Mammary epithelial cell (primary cell): ENCODE measurements around the gene HPRT1.

Experiments
- EZH2 ChIP-seq: IDR thresholded peaks from 2 replicates; pipeline ENCODE4 v1.6.1; 2012; ENCODE audit warnings: low read length, inconsistent platforms, borderline replicate concordance
- TF ChIP-seq, protein P1 (sequence below), 2 donors: IDR thresholded peaks in 1 of 2; conservative IDR thresholded peaks in 1 of 2; 2 replicates each; pipeline ENCODE4 v1.5.1; 2011 to 2012; ENCODE audit warnings: inconsistent platforms in 2 of 2, low read length in 2 of 2, mild to moderate bottlenecking in 2 of 2, control low read depth in 1 of 2, low read depth in 1 of 2; ENCODE audit not compliant: insufficient read depth in 1 of 2; ENCODE audit errors: extremely low read depth in 1 of 2

DNA sequence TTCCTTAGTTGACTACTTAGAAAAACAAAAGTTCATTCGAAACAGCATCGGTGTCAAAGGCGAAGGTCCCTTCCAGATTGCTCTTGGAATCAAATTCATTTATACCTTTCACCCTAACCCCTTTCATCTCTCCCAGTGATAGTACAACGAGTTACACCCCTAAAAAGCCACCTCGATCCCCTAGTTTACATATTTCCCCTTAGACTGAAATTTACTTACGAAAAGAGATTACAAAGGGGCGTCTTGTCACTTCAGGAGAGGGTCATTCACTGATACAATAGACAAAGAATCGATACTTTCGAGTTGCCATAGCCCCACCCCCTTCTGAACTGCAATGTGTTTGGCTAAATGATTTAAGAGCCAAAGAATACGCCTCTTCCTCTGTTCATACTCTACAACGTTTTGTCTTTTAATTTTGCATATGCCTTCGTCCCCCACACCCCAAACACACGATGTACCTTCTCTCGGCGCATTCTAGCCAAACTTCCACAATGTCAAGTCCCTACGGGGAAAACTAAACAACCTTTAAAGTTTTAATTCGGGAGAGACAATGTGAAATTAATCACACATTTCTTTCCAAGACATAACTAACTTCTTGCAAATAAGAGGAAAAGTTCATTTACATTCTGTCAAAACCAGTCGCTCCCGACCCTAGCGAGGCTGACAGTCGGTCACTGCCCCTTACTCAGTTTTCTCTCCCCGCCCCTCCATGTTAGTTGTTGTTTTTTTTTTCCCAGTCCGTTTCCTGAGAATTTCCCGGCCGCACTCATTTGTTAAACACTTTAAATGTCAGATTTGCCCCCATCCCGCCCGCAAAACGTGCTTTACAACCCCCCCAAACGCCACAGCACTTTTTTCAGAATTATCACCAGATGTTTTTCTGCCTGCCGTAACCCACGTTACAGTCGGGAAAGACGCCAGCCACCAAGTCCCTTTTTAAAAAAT is 88.6 kb downstream of the HPRT1 start:
- TF ChIP-seq, protein P1, sequence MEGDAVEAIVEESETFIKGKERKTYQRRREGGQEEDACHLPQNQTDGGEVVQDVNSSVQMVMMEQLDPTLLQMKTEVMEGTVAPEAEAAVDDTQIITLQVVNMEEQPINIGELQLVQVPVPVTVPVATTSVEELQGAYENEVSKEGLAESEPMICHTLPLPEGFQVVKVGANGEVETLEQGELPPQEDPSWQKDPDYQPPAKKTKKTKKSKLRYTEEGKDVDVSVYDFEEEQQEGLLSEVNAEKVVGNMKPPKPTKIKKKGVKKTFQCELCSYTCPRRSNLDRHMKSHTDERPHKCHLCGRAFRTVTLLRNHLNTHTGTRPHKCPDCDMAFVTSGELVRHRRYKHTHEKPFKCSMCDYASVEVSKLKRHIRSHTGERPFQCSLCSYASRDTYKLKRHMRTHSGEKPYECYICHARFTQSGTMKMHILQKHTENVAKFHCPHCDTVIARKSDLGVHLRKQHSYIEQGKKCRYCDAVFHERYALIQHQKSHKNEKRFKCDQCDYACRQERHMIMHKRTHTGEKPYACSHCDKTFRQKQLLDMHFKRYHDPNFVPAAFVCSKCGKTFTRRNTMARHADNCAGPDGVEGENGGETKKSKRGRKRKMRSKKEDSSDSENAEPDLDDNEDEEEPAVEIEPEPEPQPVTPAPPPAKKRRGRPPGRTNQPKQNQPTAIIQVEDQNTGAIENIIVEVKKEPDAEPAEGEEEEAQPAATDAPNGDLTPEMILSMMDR (conservative IDR thresholded peaks at IDR 0.05 in 1 of 2, IDR thresholded peaks at IDR 0.05 in 1 of 2; ENCODE audit: extremely low read depth in 1 of 2, insufficient read depth in 1 of 2, low read depth in 1 of 2, low read length in 2 of 2): no peak
- no peak for TF ChIP-seq EZH2
